ENCODE measurements around the gene SH3PXD2A.
A peak's percentile ranks its signal among the peaks of the same experiment; 100 is the strongest.

The SH3PXD2A gene

DNA sequence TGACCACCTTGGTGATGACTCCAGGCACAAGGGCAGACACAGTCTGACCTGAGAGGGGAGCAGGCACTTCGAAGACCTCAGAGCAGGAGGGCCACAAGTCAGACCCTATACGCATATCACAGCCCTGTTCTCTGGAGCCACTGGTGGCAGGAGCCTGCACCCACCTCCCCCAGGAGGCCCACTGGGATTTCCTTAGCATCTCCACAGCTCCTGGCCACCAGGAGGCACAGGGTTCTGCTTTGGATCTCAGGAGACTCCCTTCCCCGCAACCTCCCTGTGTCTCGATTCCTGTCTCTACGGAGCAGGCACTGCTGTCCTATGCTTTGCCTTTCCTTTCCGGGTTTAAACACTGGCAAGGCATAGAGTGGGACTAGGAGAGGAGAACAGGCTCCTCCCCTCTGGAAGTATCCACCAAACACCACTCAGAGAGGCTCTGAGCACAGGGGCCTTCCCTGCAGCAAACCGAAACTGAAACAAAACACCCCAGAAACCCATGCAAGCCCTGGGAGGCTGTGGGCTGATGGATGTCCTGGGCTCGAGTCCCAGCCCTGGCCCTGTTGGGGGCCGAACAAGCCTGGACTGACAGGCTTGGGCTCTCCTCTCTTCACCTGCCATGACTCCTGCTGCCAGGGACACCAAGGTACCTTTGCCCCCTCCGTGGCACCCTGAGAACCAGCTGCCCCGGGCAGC is 195.6 kb downstream of the SH3PXD2A start:
- DNase-seq: no peak

DNA sequence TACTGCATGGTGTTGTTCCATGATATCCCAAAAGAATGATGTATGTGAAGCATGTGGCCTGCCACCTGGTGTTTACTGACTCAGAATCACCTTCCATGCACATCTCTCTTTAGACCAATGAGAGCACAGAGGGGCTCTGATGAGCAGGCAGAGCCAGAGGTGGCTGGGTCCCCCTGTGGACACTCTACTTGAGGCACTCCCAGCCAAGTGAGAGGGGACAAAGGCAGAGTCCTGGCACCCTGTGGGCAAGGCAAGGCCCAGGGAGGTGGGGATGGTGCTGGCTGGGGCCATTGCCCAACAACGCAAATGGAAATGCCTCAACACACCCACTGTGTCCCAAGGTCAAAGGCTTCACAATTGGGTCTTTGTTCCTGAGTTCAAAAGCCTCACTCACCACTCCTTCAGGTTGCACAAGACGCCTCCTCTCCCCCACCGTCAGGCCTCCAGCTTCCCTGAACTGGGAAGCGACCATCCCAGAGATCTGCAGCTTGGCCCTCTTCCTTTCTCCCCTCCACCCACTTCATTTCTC is 197.3 kb downstream of the SH3PXD2A start:
- DNase-seq: no peak

DNA sequence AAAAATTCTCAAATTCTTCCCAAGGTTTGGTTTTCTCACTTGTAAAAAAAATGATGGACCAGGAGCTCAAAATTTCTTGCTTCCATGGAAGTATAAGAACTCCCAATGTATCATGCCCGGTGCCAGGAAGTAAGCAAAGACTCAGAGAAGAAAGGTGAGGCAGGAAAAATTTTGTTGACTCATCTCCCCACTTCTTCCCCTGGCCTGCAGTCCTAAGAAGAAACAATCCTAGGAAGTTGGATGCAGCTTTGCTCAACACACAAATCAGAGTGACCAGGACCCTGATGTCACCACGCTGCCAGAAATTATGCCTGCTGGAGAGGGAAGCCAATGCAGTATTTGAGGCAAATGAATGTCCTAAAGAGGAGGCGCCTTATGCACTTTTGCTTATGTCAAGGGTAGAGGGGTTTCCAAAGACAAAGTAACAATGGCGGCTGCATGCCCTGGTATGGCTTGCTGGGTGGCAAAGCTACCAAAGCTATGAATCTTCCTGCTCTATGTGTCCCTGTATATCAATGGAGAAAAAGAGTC is 198.2 kb downstream of the SH3PXD2A start:
- DNase-seq: no peak

DNA sequence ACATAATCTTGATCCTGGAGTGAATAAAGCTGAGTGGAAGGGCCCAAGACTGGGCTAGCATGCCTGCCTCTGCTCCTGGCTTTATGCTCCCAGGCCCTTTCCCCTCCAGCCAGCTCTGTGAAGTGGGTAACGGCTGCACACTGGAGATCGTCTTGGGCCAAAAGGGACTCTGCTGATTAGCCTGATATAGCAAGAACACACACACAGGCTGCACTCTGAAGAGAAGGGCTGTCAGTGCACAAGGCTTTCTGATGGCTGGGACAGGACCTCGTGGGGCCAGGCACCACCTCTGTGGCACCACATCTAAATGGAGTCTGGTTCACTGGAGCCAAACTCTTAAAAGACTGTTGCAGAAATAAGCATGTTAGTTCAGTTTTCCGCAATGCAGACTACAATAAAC is 200.5 kb downstream of the SH3PXD2A start:
- no peak for DNase-seq

DNA sequence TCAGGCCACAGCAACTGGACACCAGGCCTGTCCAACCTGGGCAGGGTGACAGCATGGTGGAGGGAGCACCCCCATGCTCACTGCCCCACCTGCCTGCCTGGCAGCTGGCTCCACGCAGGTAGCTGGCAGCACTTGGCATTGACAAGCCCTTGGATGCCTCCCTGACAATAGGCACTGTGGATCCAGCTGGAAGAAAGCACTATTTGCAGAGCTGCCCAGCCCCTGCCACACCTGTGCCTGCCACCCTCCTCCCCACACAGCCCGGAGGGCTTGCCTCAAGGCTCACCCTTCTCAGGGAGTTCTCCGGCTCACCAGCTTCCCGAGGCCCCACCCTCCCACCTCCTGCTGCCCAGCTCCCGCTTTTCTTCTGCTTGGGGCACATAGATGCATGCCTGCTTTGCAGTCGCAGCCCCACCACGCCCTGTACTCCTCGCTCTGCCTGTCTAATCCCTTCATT is 201.8 kb downstream of the SH3PXD2A start:
- DNase-seq: peak; percentile 28

DNA sequence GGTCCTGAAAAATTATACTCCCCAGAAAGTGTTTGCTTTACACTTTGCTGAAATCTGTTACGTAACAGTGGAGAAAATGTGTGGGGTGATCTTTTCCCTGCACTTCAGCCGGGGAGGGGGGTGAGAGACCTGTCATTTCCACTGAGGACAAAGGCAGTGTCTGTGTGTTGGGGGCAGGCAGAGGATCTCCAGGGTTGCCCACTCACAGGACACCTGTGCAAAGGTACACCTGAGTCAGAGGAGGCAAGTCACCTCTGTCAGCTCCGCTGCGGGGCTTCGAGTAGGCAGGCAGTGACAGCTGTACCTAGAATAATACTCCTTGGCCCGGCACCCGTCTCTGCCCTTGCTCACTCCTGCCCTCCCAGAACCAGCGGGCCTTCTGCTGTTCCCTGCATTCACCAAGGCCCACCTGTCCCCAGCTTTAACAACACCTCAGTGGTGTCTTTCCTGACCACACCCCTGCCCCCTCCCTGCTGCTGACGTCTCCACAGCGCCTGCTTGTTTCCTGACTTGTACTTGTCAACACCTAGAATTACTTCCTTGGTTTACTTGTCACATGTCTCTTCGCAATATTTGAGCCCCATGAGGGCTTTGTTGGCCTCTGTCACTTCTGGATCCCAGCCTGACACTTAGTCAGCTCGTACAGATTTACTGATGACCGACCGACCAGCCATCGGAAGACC is 202.6 kb downstream of the SH3PXD2A start:
- no peak for DNase-seq

GRCh38 chr10:103651783-103652476 is 203.4 kb downstream of the SH3PXD2A start:
- no peak for DNase-seq

DNA sequence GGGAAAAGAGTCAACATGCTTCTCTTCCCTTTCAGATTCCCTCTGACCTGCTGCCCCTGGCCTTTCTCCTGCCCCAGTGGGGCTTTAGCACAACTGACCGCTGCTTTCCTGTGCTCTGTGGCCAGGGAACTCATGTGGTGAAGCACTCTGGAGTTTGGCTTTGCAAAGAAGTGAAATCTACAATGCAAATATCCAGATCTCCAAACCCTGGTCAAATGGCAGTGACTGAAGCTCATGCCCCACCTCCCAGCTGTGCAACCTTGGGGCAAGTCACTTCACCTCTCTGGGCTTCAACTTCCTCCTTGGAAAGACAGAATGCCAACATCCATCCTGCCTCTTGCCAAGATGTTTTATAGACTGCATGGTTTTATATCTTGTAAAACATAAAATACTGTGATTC is 204.0 kb downstream of the SH3PXD2A start:
- DNase-seq: no peak

- no peak for DNase-seq
These were observed 205.5 kb downstream of the SH3PXD2A start for GRCh38 chr10:103649654-103650423.

DNA sequence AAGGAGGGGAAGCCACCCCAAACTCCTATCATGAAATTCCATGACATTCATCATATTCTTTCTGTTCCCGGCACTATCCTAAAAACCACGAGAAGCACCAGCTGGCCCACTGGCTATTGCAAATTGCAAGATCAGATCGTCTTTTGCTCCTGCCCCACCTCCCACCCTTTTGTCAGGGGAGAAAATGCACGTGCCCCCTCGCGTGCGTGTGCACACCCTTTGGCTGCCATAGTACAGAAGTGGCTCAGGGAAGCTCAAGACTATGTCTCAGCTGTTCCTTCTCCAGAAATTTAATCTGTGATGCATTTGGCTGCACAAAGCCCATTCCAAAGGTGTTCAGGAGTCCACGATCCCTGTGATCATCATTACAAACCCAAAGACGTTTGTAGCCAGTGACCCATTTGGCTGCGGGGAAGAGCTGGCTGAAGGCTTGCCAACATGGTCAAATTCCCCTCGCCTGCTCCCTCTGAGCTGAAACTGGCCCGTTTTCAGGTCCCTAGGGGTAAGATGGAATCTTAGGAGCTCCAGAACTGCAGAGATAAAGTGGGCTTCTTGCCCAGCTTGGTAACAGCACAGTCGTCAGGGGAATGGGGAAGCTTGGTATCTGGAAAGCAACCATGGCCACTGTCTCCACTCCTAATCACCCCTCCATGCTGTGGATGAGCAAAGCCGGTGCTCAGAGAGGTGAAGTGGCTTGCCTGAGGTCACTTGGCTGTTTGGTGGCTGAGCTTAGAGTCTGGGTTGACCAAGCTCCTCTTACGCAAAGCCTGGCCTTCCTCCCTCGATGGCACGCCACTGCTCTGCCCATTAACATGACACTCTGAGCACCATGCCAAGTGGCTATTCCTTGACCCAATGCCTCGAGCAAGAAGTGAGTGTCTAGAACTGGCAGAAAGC is 206.5 kb downstream of the SH3PXD2A start:
- no peak for DNase-seq

DNA sequence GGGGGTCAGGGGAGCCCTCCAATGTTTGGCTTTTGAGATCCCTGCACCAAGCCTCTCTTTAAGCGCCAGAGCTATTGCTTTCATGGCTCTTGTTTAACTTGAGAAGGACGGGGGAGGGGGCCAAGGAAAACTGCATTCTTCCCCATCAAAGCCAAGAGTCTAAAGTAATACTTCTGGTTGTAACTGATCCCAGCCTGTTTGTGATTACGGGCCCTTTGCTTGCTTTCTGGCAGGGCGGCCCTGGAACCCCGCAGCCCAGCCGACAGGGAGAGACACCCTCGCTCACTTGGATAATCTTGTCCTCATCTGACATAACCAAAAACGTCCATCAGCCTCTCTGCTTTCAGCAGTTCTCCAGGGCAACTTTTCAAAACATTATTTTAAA is 207.1 kb downstream of the SH3PXD2A start:
- DNase-seq: no peak

DNA sequence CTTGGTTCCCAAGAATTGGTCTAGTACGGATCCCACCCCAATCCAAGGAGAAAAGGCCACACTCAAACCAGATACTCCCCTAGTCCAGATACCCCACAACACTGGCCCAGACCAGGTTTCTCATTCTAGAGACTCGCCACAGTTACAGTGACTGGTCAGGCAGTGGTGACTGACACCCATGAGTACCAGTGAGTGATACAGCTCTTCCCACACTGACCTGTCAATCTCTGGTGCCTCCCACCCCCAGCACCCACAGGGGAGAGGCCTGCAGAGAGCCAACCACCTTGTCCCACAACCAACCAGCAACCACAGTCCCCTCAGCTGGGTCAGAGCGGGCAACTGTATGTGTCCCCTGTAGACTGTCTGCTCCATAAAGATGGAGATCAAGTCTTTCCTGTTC is 209.1 kb downstream of the SH3PXD2A start:
- DNase-seq: no peak

DNA sequence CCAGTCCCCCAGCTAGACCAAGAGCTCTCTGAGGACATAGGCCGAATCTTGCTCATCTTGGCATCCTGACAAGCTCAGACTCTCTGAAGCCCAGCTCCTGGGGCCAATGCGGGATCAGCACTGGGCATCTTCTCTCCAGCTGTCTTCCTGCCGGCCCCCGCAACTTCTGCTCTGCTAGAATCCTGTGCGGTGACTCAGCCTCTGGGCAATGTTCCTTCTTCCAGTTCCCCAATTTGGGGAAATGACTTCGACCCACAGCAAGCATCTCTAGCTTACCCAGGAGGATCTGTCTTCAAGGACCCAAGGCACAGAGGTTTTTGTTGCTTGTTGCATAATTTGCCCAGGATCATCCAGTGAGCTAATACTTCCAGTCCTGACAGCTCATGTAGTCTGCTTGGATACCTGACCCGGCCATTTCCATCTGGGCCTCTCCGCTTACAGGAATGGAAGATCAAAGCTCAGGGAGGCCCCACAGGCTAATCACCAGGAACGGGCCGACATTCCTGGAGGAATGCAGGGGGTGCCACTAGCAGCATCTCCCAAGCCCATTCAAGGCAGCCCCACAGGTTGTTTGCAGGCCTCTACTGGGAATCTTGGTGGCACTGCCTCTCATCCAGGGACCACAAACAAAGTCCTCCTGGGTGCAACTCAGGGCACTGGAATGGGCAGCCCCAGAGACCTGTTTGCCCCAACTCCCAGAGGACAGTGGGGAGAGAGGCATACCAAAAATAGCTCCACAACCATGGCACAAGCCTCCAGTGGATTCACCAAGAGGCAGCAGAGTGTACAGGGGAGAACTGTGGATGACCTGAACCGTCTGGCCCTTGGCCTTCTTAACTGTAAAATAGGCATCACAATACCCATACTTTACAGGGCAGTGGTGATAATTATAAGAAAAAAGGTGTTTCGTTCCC is 210.0 kb downstream of the SH3PXD2A start:
- DNase-seq: no peak

DNA sequence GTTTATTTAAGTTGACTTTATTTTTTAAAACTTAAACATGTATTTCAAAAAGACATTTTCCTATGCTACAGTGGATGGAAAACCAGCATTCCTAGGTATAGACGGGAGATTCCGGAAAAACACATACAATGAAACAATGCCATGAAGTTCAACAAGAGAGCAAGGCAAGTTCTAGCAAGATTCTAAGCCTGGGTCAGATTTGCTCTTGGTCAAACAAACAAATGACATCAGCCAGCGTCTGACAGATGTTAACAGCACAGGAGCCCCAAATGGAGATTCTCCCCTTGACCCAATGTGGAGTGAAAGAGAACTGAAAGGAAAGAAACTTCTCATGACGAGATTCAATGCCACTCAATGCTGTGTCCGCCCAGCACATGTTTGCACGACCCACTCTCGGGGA is 212.0 kb downstream of the SH3PXD2A start:
- no peak for DNase-seq

GRCh38 chr10:103641326-103641725 is 214.1 kb downstream of the SH3PXD2A start:
- no peak for DNase-seq

DNA sequence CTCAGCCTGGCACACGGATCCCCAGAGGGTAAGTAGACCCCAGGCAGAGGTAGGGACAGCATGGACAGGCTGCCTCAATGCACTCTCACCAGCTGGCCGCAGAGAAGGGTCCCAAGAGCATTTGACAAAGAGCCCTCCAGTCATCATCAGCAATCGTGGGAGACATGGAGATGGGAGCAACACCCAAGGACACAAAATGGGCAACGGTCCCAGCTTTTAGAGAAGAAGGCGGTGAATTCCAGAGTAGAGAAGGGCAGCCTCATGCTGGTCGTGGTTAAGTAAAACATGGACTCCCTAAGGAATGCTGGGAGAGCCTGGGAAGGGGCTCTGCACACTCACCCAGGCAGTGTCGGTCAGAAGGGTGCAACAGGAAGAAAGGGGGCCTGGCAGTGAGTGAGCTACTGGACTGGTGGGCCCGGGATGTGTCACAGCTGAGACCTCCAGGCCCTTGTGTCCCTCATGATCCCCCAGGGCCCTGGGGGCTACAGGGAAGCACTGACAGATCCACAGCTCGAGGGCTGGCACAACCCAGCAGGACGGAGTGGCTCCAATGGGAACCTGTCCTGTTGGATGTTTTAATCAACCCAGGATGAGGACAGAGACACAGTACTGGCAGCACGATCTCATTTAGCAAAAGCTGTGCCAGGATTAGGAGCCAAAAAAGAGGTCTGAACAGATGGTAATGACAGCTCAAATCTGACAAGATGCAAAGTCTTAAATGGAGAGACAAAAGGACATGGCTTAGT is 214.8 kb downstream of the SH3PXD2A start:
- DNase-seq: no peak

DNA sequence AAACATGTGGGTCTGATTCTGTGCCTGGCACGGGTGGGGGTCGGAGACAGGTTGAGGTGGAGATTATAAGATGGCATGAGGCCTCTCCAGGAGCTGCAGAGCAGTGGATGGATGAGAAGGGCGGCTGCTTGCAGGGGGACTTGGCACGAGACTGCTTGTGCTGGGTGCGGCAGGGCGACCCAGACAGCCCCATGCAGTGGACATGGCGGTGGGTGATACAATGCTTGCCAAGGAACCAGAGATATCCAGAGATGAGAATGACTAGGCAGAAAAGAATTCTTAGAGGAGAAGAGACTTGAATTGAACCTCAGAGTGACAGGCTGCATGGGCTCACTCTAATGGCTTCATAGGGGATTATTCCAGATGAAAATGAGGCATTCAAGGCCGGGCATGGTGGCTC is 216.4 kb downstream of the SH3PXD2A start:
- DNase-seq: no peak

- DNase-seq: no peak
These were observed 217.3 kb downstream of the SH3PXD2A start for GRCh38 chr10:103637927-103638557.

GRCh38 chr10:103637011-103637410 is 218.4 kb downstream of the SH3PXD2A start:
- no peak for DNase-seq

Measured in SHP77 treated with DMSO at 0.1 percent for 48 hours (cell line).